ENCODE results near the gene HDGFL2. TPM values are rescaled to one million over a fixed set of nuclear protein-coding genes. Genes with fewer than 3 reads are reported as not detected.

Gene HDGFL2
- total and polyA plus RNA-seq, 4 donors, result 3.4 to 15.7 (median 14.1) TPM

DNA sequence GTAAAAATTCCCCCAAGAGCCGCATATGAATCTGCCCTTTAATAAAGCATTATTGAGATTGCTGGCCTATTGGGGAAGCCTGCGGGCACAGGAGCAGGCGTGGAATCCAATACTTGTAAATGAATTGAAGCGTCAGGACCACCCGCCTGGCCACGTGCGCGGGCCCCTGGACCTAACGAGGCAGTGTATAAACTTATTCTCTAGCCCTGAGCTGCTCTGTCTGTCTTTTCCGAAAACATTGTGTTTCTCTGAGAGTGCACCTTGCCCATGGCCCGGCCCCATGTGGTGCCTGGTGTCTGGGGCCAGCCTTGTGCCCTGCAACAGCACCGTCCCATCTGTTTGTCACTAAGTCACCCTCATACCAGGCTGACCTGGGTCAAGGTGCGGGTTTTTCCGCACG is 28.9 kb upstream of the HDGFL2 start (continued):
- TF ChIP-seq, protein P1, sequence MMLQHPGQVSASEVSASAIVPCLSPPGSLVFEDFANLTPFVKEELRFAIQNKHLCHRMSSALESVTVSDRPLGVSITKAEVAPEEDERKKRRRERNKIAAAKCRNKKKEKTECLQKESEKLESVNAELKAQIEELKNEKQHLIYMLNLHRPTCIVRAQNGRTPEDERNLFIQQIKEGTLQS (IDR thresholded peaks at IDR 0.05), result no peak

DNA sequence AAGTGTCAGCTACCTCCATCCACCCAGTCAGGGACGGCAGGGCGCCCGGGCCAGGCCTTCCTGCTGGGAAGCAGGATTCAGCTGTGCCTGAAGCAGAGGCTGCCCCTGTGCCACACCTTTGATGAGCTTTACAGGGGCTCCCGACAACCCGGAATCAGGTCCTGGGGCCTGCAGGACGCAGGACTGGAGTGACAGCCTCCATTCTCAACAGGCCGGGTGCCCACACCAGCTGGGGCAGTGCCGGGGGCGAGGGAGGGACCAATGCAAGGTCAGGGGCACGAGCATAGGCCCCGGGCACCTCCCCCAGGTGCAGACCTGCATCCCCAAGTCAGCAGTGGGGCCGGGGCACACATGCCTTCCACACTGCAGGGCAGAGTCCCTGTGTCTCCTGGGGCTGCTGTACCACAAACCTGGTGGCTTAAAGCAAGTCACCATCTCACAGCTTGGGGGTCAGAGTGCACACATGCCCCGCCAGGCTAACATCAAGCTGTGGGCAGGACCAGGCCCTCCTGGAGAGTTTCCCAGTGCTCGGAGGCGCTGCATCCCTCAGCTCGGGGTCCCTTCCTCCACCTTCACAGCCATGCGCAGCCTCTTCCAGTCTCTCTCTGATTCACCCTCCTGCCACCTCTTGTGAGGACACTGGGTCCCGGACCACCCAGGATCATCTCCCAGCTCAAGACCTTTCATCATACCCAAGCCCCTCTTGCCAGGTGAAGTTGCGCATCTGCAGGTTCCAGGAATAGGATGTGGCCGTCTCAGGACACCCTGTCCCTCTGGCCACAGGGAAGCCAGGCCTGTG is 27.9 kb upstream of the HDGFL2 start:
- Histone ChIP-seq H3K36me3 (ENCODE audit: control insufficient read depth in 4 of 4, insufficient read depth in 3 of 4, low read depth in 1 of 4, low read length in 3 of 4) (peaks cover 11 to 41% (median 19%) of the 10 kb centered on the region in 4 donors), H3K9ac (ENCODE audit: low read depth in 1 of 2, low read length in 2 of 2) (no peak overlapping the region), H3K4me1 (ENCODE audit: control insufficient read depth in 4 of 4, insufficient read depth in 4 of 4, low read length in 3 of 4) (peaks cover 0 to 26% (median 10%) of the 10 kb centered on the region in 4 donors), H3K27ac (ENCODE audit: low read depth in 1 of 2, low read length in 2 of 2) (no peak overlapping the region), H3K27me3 (ENCODE audit: control insufficient read depth in 4 of 4, insufficient read depth in 4 of 4, low read length in 3 of 4) (no peaks in the 10 kb centered on the region), H3K9me3 (ENCODE audit: control insufficient read depth in 4 of 4, low read length in 3 of 4) (no peaks in the 10 kb centered on the region), H3K4me3 (ENCODE audit: low read depth in 1 of 3, low read length in 3 of 3) (no peak overlapping the region)
- TF ChIP-seq GABPA (IDR thresholded peaks at IDR 0.05 in 1 of 2, conservative IDR thresholded peaks at IDR 0.05 in 1 of 2), result no peak
- no peak for TF ChIP-seq TAF1 (conservative IDR thresholded peaks at IDR 0.05)
- TF ChIP-seq RAD21 (IDR thresholded peaks at IDR 0.05), result no peak
- no peak for TF ChIP-seq FOXA2 (IDR thresholded peaks at IDR 0.05)
- TF ChIP-seq HNF4G (IDR thresholded peaks at IDR 0.05), result no peak
- TF ChIP-seq EGR1 (IDR thresholded peaks at IDR 0.05; ENCODE audit: low read depth in 2 of 2), result no peak
- TF ChIP-seq, protein P2, sequence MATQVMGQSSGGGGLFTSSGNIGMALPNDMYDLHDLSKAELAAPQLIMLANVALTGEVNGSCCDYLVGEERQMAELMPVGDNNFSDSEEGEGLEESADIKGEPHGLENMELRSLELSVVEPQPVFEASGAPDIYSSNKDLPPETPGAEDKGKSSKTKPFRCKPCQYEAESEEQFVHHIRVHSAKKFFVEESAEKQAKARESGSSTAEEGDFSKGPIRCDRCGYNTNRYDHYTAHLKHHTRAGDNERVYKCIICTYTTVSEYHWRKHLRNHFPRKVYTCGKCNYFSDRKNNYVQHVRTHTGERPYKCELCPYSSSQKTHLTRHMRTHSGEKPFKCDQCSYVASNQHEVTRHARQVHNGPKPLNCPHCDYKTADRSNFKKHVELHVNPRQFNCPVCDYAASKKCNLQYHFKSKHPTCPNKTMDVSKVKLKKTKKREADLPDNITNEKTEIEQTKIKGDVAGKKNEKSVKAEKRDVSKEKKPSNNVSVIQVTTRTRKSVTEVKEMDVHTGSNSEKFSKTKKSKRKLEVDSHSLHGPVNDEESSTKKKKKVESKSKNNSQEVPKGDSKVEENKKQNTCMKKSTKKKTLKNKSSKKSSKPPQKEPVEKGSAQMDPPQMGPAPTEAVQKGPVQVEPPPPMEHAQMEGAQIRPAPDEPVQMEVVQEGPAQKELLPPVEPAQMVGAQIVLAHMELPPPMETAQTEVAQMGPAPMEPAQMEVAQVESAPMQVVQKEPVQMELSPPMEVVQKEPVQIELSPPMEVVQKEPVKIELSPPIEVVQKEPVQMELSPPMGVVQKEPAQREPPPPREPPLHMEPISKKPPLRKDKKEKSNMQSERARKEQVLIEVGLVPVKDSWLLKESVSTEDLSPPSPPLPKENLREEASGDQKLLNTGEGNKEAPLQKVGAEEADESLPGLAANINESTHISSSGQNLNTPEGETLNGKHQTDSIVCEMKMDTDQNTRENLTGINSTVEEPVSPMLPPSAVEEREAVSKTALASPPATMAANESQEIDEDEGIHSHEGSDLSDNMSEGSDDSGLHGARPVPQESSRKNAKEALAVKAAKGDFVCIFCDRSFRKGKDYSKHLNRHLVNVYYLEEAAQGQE (IDR thresholded peaks at IDR 0.05), result no peak
- no peak for TF ChIP-seq FOXA1 (IDR thresholded peaks at IDR 0.05)
- TF ChIP-seq, protein P3, sequence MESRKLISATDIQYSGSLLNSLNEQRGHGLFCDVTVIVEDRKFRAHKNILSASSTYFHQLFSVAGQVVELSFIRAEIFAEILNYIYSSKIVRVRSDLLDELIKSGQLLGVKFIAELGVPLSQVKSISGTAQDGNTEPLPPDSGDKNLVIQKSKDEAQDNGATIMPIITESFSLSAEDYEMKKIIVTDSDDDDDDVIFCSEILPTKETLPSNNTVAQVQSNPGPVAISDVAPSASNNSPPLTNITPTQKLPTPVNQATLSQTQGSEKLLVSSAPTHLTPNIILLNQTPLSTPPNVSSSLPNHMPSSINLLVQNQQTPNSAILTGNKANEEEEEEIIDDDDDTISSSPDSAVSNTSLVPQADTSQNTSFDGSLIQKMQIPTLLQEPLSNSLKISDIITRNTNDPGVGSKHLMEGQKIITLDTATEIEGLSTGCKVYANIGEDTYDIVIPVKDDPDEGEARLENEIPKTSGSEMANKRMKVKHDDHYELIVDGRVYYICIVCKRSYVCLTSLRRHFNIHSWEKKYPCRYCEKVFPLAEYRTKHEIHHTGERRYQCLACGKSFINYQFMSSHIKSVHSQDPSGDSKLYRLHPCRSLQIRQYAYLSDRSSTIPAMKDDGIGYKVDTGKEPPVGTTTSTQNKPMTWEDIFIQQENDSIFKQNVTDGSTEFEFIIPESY (IDR thresholded peaks at IDR 0.05), result no peak
- TF ChIP-seq, protein P1 (IDR thresholded peaks at IDR 0.05), result no peak
- no peak for TF ChIP-seq SP1 (IDR thresholded peaks at IDR 0.05)
- TF ChIP-seq NR2F2 (IDR thresholded peaks at IDR 0.05), result no peak
- TF ChIP-seq YY1 (IDR thresholded peaks at IDR 0.05), result no peak
- no peak for TF ChIP-seq JUND (IDR thresholded peaks at IDR 0.05)
- TF ChIP-seq, protein P4, sequence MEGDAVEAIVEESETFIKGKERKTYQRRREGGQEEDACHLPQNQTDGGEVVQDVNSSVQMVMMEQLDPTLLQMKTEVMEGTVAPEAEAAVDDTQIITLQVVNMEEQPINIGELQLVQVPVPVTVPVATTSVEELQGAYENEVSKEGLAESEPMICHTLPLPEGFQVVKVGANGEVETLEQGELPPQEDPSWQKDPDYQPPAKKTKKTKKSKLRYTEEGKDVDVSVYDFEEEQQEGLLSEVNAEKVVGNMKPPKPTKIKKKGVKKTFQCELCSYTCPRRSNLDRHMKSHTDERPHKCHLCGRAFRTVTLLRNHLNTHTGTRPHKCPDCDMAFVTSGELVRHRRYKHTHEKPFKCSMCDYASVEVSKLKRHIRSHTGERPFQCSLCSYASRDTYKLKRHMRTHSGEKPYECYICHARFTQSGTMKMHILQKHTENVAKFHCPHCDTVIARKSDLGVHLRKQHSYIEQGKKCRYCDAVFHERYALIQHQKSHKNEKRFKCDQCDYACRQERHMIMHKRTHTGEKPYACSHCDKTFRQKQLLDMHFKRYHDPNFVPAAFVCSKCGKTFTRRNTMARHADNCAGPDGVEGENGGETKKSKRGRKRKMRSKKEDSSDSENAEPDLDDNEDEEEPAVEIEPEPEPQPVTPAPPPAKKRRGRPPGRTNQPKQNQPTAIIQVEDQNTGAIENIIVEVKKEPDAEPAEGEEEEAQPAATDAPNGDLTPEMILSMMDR (IDR thresholded peaks at IDR 0.05; ENCODE audit: low read depth, low read length, missing input control), result no peak
- no peak for TF ChIP-seq RXRA (IDR thresholded peaks at IDR 0.05)
- TF ChIP-seq, protein P5, sequence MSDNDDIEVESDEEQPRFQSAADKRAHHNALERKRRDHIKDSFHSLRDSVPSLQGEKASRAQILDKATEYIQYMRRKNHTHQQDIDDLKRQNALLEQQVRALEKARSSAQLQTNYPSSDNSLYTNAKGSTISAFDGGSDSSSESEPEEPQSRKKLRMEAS (IDR thresholded peaks at IDR 0.05), result no peak
- no peak for TF ChIP-seq HNF4A (conservative IDR thresholded peaks at IDR 0.05)
- 86% methylated on average over 20 of the region's 20 CpGs for WGBS
- no peak for DNase-seq (ENCODE audit: low spot score)

Measured in liver (tissue), 9 donors.